SK-N-SH (cell line): Measurements from ENCODE around the gene NTM. TPM values are rescaled to one million over a fixed set of nuclear protein-coding genes. Genes with fewer than 3 reads are reported as not detected.

Source experiments
- CTCF ChIA-PET: fragments of 300-600, 350-600 bp; formaldehyde crosslinking; extraction: SDS; loops from one replicate; lab custom pipeline; 2021; lab: Yijun Ruan, JAX
- POLR2A ChIA-PET: fragments of 350-600 bp; sonication (Branson Sonifier 250); formaldehyde crosslinking; extraction: SDS; loops from one replicate; lab custom pipeline; 2020; ENCODE audit warnings: antibody characterized with exemption, inconsistent platforms; lab: Yijun Ruan, JAX
- DNase-seq: peaks from one replicate; pipeline ENCODE4 v3.0.0; 2012
- H2AFZ ChIP-seq: fragments of 200-600 bp; sonication (generic); 2 replicates; pipeline ENCODE4 v1.8.1; 2016; ENCODE audit warnings: antibody characterized with exemption, mild to moderate bottlenecking, low read depth
- H3F3A ChIP-seq: fragments of 200-600 bp; sonication (generic); replicated peaks from 2 replicates; pipeline ENCODE3; 2016; ENCODE audit warnings: antibody characterized with exemption, mild to moderate bottlenecking; ENCODE audit not compliant: insufficient read depth
- H3K27ac ChIP-seq, 2 experiments: fragments of 200-500 bp in 1 of 2; fragments of 200-600 bp in 1 of 2; sonication (Bioruptor generic) in 1 of 2; sonication (generic), shearing (Covaris generic) in 1 of 2; 2 replicates each; pipeline versions ENCODE4 v1.5.1 to v1.6.1; 2014 to 2016; ENCODE audit warnings: low read depth in 2 of 2, inconsistent platforms in 1 of 2, low read length in 1 of 2, mild to moderate bottlenecking in 1 of 2, mixed read lengths in 1 of 2
- H3K27me3 ChIP-seq: fragments of 200-600 bp; sonication (generic), shearing (Covaris generic); 2 replicates; pipeline ENCODE4 v1.6.1; 2016; ENCODE audit warnings: mixed run types; ENCODE audit not compliant: insufficient read depth
- H3K36me3 ChIP-seq, 2 experiments: fragments of 200-500 bp in 1 of 2; fragments of 200-600 bp in 1 of 2; sonication (Bioruptor generic) in 1 of 2; sonication (generic) in 1 of 2; replicated peaks in 1 of 2; 2 replicates each; pipeline versions ENCODE3 to v1.5.1; 2014 to 2016; ENCODE audit warnings: low read length in 1 of 2, mild to moderate bottlenecking in 1 of 2; ENCODE audit not compliant: insufficient read depth in 2 of 2, control insufficient read depth in 1 of 2
- H3K4me1 ChIP-seq, 2 experiments: fragments of 200-500 bp in 1 of 2; fragments of 200-600 bp in 1 of 2; sonication (Bioruptor generic) in 1 of 2; sonication (generic), shearing (Covaris generic) in 1 of 2; 2 replicates each; pipeline versions ENCODE4 v1.5.1 to v1.6.1; 2014 to 2016; ENCODE audit warnings: low read depth in 1 of 2, low read length in 1 of 2, mixed run types in 1 of 2; ENCODE audit not compliant: insufficient read depth in 2 of 2, control insufficient read depth in 1 of 2
- H3K4me2 ChIP-seq: fragments of 200-600 bp; sonication (generic), shearing (Covaris generic); 2 replicates; pipeline ENCODE4 v1.6.1; 2017; ENCODE audit warnings: mixed run types
- H3K4me3 ChIP-seq, 2 experiments: fragments of 200-500 bp in 1 of 2; fragments of 200-600 bp in 1 of 2; sonication (Bioruptor generic) in 1 of 2; sonication (generic), shearing (Covaris generic) in 1 of 2; 2 replicates each; pipeline versions ENCODE4 v1.5.1 to v1.8.1; 2014 to 2016; ENCODE audit warnings: low read depth in 2 of 2, inconsistent platforms in 1 of 2, low read length in 1 of 2, mild to moderate bottlenecking in 1 of 2, mixed read lengths in 1 of 2, moderate library complexity in 1 of 2
- H3K79me2 ChIP-seq: fragments of 200-600 bp; sonication (generic); 2 replicates; pipeline ENCODE4 v1.8.1; 2017; ENCODE audit warnings: mild to moderate bottlenecking; ENCODE audit not compliant: insufficient read depth
- H3K9ac ChIP-seq: fragments of 200-600 bp; sonication (generic); 2 replicates; pipeline ENCODE4 v1.6.1; 2017; ENCODE audit warnings: mixed run types
- H3K9me2 ChIP-seq: fragments of 200-600 bp; sonication (generic); 2 replicates; pipeline ENCODE4 v1.6.1; 2017; ENCODE audit warnings: mixed run types
- H3K9me3 ChIP-seq: fragments of 200-600 bp; sonication (generic); 2 replicates; pipeline ENCODE4 v1.6.1; 2017; ENCODE audit warnings: mixed run types, mild to moderate bottlenecking, moderate library complexity
- H4K20me1 ChIP-seq: fragments of 200-600 bp; sonication (generic); 2 replicates; pipeline ENCODE4 v1.6.1; 2017; ENCODE audit warnings: mild to moderate bottlenecking, mixed run types; ENCODE audit not compliant: insufficient read depth
- CTCF ChIP-seq: fragments of 200-600 bp; sonication (generic); IDR thresholded peaks from 2 replicates; pipeline ENCODE4 v1.6.1; 2017; ENCODE audit warnings: antibody characterized with exemption, mild to moderate bottlenecking, moderate library complexity
- ELF1 ChIP-seq: IDR thresholded peaks from 2 replicates; pipeline ENCODE4 v1.4.0; 2012
- EP300 ChIP-seq, 2 experiments: IDR thresholded peaks; 2 replicates each; pipeline versions ENCODE4 v1.4.0 to v1.6.1; 2012; ENCODE audit warnings: borderline replicate concordance in 1 of 2, low read depth in 1 of 2, low read length in 1 of 2
- FOXM1 ChIP-seq: IDR thresholded peaks from 2 replicates; pipeline ENCODE4 v1.4.0; 2012; ENCODE audit warnings: low read depth, mild to moderate bottlenecking
- GABPA ChIP-seq: IDR thresholded peaks from 2 replicates; pipeline ENCODE4 v1.4.0; 2012; ENCODE audit warnings: low read depth, mild to moderate bottlenecking
- IRF3 ChIP-seq: fragments of 150-350 bp; IDR thresholded peaks from 2 replicates; pipeline ENCODE4 v1.6.1; 2016; ENCODE audit warnings: mild to moderate bottlenecking, low read depth, low read length
- MEF2A ChIP-seq: IDR thresholded peaks from 2 replicates; pipeline ENCODE4 v1.4.0; 2012; ENCODE audit warnings: low read depth, borderline replicate concordance
- RAD21 ChIP-seq: IDR thresholded peaks from 2 replicates; pipeline ENCODE4 v1.6.1; 2012; ENCODE audit warnings: mild to moderate bottlenecking, low read length
- RCOR1 ChIP-seq: fragments of 150-350 bp; IDR thresholded peaks from 2 replicates; pipeline ENCODE4 v1.6.1; 2017; ENCODE audit warnings: antibody characterized with exemption, low read length
- REST ChIP-seq: IDR thresholded peaks from 2 replicates; pipeline ENCODE4 v1.6.1; 2012; ENCODE audit warnings: mild to moderate bottlenecking, low read depth, low read length, moderate library complexity
- RFX5 ChIP-seq: IDR thresholded peaks from 2 replicates; pipeline ENCODE4 v1.6.1; 2012; ENCODE audit warnings: mild to moderate bottlenecking, improper control_type of control experiment, low read length
- SIN3A ChIP-seq: IDR thresholded peaks from 2 replicates; pipeline ENCODE4 v1.6.1; 2012; ENCODE audit warnings: low read depth, mild to moderate bottlenecking, low read length, moderate library complexity, borderline replicate concordance
- TAF1 ChIP-seq: IDR thresholded peaks from 2 replicates; pipeline ENCODE4 v1.6.1; 2012; ENCODE audit warnings: low read depth, mild to moderate bottlenecking, low read length, moderate library complexity, borderline replicate concordance
- TCF12 ChIP-seq: IDR thresholded peaks from 2 replicates; pipeline ENCODE4 v1.4.0; 2012
- USF2 ChIP-seq: fragments of 150-350 bp; IDR thresholded peaks from 2 replicates; pipeline ENCODE4 v1.6.1; 2017; ENCODE audit warnings: antibody characterized with exemption, low read length, low read depth, borderline replicate concordance
- WGBS: methylation state at CpG from one replicate; pipeline ENCODE4 v1.1.6; 2017; ENCODE audit warnings: low lambda C conversion rate; 5-methylcytosine and 5-hydroxymethylcytosine counted together
- polyA plus RNA-seq, 3 experiments: library from polyadenylated mRNA; depleted of rRNA; stranded (reverse); fragments of >200 nt; gene quantifications; 2 replicates each; pipeline ENCODE4 v1.2.3, GENCODE V29; 2012

Gene NTM
- polyA plus RNA-seq, 1 of the 3 experiments (the other 2 are of a cell fraction): 20.0 TPM

- H3K4me3 ChIP-seq: no peak overlapping the region
- no peaks in the 10 kb centered on the region for H3K4me1 ChIP-seq
- no peak for TF ChIP-seq RFX5
- TF ChIP-seq RAD21: no peak
- no peak for TF ChIP-seq REST
- TF ChIP-seq FOXM1: no peak
- TF ChIP-seq MEF2A: no peak
- TF ChIP-seq TAF1: no peak
- no peak for TF ChIP-seq USF2
- no peak for TF ChIP-seq TCF12
- no peak for TF ChIP-seq SIN3A
- no peak for TF ChIP-seq EP300 (IDR thresholded peaks at IDR 0.05; ENCODE audit: borderline replicate concordance in 1 of 2, low read depth in 1 of 2, low read length in 1 of 2)
- no peak for TF ChIP-seq ELF1
- no peak for TF ChIP-seq IRF3
- TF ChIP-seq GABPA: no peak
- no peak for TF ChIP-seq RCOR1
- TF ChIP-seq CTCF: no peak
- H3K9ac ChIP-seq: no peak overlapping the region
- H4K20me1 ChIP-seq: no peaks in the 10 kb centered on the region
- no peak for DNase-seq
- CTCF ChIA-PET: no interaction called here
- POLR2A ChIA-PET: no interaction called here
- H3K27ac ChIP-seq: no peak overlapping the region
- H3K9me3 ChIP-seq: 0 out of 2 replicates have a peak, but pooled peaks cover 3% of the 10 kb centered on the region
- 3% methylated on average over 4 of the region's 4 CpGs for WGBS
- H3K27me3 ChIP-seq: no peaks in the 10 kb centered on the region
- H3K36me3 ChIP-seq: no peaks in the 10 kb centered on the region
- H2AFZ ChIP-seq: no peak overlapping the region
- no peak overlapping the region for H3K4me2 ChIP-seq
- H3K9me2 ChIP-seq: no peaks in the 10 kb centered on the region
- H3K79me2 ChIP-seq: no peaks in the 10 kb centered on the region
- no peaks in the 10 kb centered on the region for H3F3A ChIP-seq
These were observed 189.9 kb downstream of the NTM start for GRCh38 chr11:131560287-131560686.
